HK-2 (cell line): Measurements from ENCODE around the gene AGAP1.
A peak's percentile ranks its signal among the peaks of the same experiment; 100 is the strongest.

ENCODE experiments used
- DNase-seq: peaks from one replicate; pipeline ENCODE4 v3.0.0-alpha.2; 2018; ENCODE audit not compliant: unreplicated experiment

The AGAP1 gene

GRCh38 chr2:235489897-235490296 lies 3.9 kb upstream of the AGAP1 start:
- DNase-seq = no peak

GRCh38 chr2:235492850-235493344 lies 946 bp upstream of the AGAP1 start:
- DNase-seq = no peak

- no peak for DNase-seq
These were observed 455 bp upstream of the AGAP1 start for GRCh38 chr2:235493402-235493774.

DNA sequence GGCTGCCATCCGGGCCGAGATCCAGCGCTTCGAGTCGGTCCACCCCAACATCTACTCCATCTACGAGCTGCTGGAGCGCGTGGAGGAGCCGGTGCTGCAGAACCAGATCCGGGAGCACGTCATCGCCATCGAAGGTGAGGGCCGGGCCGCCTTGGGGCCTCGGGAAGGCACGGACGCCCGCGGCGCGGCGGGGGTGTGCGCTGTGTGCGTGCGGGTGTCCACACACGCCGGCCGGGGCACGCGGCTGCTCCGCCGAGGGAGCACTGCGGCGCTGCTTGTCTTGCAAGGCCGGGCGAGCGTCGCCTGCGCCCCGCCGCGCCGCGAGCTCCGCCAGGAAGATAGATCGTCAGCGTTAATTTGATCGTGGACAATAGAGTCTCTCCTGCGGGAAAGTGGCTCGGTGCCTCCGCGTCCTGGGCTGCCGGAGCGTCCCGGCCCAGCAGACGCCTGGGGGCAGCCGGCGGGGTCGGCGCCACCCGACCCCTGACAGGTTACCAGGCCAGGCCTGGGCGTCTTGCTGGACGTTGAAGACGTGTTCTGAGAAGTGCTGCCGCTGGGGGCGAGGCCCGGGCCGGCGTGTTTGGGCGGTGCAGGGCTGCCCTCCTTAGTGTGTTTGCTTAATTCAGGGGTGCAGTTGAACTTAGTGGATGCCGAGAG lies 1.0 kb downstream of the AGAP1 start:
- DNase-seq = peak; percentile 61

DNA sequence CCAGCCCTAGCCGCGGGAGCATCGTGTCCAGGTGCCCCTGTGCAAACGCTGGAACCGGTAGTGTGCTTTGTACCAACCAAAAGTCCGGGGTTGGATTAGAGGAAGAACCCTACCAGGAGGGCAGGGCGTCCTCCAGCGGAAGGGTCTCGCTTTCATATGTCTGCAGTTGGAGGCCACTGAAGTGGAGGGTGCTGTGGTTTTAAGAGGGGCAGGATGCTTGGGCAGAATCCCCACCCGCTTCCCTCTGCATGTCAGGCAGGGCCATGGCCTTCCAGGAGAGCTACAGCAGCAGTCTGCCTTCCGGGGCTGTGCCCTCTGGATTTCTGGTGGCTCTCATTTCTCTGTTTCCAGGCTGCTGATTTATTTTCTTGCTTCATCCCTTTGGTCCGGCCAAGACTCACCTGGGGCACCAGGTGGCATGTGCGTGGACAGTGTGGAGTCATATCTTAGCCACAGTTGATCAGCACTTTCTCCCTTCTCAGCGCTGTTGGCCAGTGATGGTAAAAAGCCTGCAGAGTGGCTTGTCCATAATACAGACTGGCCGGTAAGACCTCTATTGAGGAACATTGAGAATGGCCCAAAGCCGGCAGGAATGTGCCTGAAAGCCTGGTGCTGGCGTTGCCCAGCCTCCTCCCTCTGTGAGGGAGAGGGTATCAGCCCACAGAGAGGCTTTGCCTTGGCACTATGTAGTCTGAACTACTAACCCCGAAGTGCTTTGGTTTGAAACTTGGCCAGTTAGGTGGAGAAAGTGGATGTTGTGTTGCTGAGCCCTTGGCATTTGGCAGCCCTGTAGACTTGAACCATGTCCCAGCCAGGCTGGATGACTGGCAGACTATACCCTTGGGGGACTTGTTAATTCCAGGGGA lies 1.8 kb downstream of the AGAP1 start:
- no peak for DNase-seq

DNA sequence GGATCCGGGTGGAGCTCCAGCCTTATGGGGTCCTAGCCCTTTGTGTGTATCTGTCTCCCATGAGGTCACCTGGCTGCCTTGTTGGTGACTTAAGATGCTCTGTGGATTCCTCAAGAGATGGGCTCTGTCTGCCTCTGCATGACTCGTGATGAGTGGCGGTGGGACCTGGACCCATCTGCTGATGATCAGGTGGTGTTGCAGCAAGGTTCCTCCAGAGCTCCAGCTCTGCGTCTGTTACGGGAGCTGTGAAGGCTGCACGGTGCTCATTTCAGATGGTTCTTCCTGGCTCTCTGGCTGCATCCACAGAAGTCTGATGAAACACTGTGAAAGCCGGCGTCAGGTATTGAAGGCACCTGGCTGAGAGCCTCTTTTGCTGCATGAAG lies 2.4 kb downstream of the AGAP1 start:
- peak; percentile 56 for DNase-seq

DNA sequence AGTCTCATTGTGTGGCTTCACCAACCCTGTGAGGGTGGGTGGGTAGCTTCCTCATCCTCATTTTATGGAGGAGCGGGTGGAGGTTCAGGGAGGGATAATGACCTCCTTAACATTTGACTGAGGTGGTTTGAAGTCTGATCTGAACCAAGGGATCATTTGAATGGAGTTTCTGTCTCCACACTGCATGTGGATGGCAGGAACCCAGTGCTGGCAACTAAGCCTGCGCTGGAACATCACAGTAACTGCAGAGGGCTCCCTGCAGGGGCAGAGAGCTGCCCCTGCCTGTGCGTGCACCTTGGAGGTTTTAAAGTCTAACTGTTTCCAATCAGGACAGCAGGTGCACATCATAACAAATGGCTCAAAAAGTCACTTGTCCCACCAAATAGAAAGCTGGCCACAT lies 3.3 kb downstream of the AGAP1 start:
- no peak for DNase-seq

- no peak for DNase-seq
These were observed 4.7 kb downstream of the AGAP1 start for GRCh38 chr2:235498541-235498940.

- DNase-seq = no peak
These were observed 5.3 kb downstream of the AGAP1 start for GRCh38 chr2:235498946-235499812.

DNA sequence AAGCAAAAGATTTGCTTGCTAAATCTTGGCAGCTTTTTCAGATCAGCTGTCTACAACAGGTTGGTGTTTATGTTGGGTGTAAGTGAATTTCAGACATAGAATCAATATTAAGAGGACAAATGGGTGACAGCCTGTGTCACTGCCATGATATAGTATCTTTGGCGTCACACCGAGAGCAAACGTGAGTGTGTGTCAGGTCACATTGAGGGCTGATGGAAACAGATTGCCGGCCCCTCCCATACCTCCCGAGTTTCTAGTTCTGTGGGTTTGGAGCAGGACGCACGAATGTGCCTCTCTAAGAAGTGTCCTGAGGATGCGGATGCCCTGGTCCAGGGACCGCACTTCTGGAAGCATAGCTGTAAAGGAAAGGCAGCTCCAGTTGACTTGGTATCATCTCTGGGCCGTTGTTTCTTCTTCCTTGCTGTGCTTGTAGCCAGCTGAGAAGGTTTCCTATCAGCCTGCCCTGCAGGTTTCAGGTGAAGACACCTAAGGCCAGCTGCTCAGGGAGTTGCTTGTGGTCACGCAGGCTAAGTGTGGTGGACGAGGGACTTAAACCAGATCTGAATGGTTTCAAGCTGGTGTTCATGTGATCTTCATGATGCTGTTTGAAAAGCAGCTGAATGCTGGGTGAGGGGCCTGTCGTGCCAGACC lies 6.4 kb downstream of the AGAP1 start:
- DNase-seq = no peak

DNA sequence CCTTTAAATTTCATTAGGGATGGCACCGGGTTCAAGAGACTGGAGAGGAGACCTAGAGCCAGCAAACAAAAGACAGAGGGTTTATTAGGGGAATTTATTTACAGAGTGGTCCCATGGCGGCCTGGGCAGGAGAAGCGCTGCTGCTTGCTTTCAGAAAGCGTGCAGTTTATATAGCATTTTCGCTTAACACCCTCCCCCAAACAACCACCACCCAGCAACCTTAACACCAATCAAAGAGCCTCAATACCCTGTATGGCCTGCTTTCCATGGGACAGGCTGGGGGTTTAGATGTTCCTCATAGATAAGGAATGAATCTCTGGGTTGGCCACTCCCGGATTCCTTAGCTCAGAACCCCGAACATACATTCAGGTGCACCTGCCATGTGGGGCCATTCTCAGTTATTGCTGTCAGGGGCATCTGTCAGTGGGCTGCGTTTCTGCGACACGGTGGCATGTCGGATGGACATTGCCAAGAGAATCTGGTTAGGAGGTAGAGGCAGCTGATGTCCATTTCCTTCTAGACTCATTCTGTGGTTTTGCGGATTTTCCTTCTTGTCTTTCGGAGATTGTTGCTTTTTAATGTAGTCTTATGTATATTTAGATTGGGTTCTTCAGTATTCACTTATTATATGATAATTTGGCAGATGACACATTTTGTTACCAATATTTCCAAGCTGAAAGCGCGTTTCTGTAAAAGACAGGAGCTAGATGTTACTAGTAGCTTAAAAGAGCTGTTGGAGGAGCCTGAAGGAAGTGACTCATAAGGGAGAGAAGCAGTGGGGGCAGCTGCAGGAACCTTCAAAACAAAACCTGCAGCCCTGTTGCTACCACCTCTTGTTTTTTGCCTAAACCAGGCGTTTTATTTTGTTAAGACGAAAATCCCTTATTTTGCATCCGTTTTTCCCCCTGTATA lies 7.2 kb downstream of the AGAP1 start:
- DNase-seq = no peak

DNA sequence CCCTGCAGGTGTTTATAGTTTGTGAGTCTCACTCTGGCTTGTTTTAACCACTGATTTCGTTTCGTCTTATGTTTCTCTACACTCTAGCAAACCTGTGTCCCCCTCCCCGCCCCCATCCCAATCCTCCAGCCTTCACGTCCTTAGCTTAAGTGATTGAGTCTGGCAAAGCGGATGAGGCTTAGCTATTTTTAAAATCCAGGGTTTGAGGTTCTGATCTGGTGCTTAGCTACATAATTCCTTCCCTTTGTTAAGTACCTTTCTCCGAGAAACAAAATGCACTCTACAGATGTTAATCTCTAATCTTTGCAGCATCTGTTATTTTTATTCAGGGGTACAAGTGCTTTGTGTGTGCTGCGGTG lies 7.8 kb downstream of the AGAP1 start:
- DNase-seq = no peak

DNA sequence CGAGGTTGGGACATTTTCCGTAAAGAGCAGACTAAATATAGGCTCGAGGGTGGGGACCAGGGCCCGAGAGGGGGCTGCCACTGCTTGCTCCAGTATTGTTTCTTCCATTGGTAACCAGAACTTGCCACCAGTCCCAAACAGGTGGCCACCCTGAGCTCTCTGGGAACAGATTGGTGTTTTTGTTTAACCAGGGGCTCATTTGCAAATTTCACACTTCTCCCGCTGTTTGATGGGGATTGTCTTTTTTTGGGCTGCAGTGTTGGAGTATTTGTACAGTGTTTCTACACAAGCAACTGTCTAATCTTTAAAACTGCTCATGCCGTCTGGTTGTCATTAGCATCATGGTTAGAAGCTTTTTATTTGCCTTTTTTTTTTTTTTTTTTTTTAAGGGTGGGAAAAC lies 8.5 kb downstream of the AGAP1 start:
- no peak for DNase-seq

- no peak for DNase-seq
These were observed 10.8 kb downstream of the AGAP1 start for GRCh38 chr2:235504441-235505180.

GRCh38 chr2:235505181-235505741 lies 11.4 kb downstream of the AGAP1 start:
- no peak for DNase-seq

- no peak for DNase-seq
These were observed 12.6 kb downstream of the AGAP1 start for GRCh38 chr2:235506291-235506996.

DNA sequence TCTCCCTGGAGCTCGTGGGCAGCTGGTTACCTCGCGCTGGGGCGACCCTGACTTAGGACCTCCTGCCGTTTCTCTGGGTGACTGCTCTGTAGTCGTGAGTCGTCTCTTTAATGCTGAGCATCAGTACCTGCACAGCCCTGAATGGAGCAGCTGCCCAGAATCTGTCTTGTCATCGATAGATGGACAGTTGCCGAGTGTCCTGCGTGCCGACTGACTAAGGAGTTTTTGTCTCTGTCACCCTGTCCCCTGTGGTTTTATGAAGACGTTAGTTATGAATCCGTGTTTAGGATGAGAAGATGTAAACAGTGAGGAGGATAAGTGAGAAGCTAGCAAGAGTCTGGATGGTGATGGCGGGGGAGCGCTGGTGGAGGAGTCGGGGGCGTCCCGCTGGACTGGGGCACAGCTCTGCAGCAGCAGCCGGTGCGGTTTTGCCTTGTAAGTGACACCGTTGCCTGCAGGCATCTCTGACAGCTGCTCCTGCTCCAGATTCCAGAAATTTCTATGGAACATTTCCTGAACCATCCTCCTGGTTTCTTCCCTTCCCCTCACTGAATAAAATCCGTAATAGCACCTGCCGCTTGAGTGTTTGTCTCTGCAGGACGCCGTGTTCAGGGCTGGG lies 13.3 kb downstream of the AGAP1 start:
- no peak for DNase-seq

DNA sequence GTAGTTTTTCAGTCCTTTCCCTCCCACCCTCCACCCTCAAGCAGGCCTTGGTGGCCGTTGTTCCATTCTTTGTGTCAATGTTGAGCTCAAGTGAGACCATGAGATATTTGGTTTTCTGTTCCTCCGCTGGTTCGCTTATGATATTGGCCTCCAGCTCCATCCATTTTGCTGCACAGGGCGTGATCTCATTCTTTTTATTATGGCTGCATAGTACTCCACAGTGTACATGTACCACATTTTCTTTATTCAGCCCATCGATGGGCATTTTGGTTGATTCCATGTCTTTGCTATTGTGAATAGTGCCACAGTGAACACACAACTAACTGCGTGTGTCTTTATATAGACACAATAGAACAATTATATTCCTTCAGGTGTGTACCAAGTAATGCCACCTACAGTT lies 14.1 kb downstream of the AGAP1 start:
- DNase-seq = no peak
